CD14-positive monocyte (primary cell): Measurements from ENCODE around the gene TMEM87A. TPM values are rescaled to one million over a fixed set of nuclear protein-coding genes. Genes with fewer than 3 reads are reported as not detected.

Source experiments
- DNase-seq, 3 donors: peaks; one replicate each; pipeline ENCODE4 v3.0.0-alpha.2; 2011 to 2022
- H2AFZ ChIP-seq: 2 replicates; pipeline ENCODE4 v1.6.0; 2012; ENCODE audit warnings: mild to moderate bottlenecking, low read depth, low read length, inconsistent platforms; ENCODE audit not compliant: insufficient read depth, poor library complexity, severe bottlenecking
- H3K27ac ChIP-seq, 2 donors: 1 replicate in 1 of 2; 2 replicates in 1 of 2; pipeline ENCODE4 v1.5.1; 2012 to 2013; ENCODE audit warnings: low read length in 2 of 2, control low read depth in 1 of 2, inconsistent platforms in 1 of 2, low read depth in 1 of 2, mild to moderate bottlenecking in 1 of 2
- H3K27me3 ChIP-seq, 2 donors: one replicate each; pipeline versions ENCODE4 v1.6.0 to v1.6.1; 2011 to 2013; ENCODE audit warnings: low read length in 2 of 2; ENCODE audit not compliant: control insufficient read depth in 2 of 2, insufficient read depth in 2 of 2
- H3K36me3 ChIP-seq, 2 donors: replicated peaks in 1 of 2; 1 replicate in 1 of 2; 2 replicates in 1 of 2; pipeline versions ENCODE4 v1.5.1 to v1.6.1; 2012 to 2013; ENCODE audit warnings: low read length in 2 of 2, control low read depth in 1 of 2, inconsistent platforms in 1 of 2, mild to moderate bottlenecking in 1 of 2; ENCODE audit not compliant: insufficient read depth in 2 of 2, control insufficient read depth in 1 of 2
- H3K4me1 ChIP-seq, 2 donors: 1 replicate in 1 of 2; 2 replicates in 1 of 2; pipeline versions ENCODE4 v1.5.1 to v1.6.1; 2012 to 2013; ENCODE audit warnings: low read length in 2 of 2, control low read depth in 1 of 2, inconsistent platforms in 1 of 2, mild to moderate bottlenecking in 1 of 2, moderate library complexity in 1 of 2; ENCODE audit not compliant: insufficient read depth in 2 of 2, control insufficient read depth in 1 of 2
- H3K4me2 ChIP-seq: replicated peaks from 2 replicates; pipeline ENCODE3; 2012; ENCODE audit warnings: low read length, moderate library complexity, mild to moderate bottlenecking; ENCODE audit not compliant: poor library complexity, severe bottlenecking; ENCODE audit errors: extremely low read depth
- H3K4me3 ChIP-seq, 3 experiments: fragments of 200-600 bp in 1 of 3; sonication (generic) in 1 of 3; replicated peaks in 1 of 3; 1 replicate in 2 of 3; 2 replicates in 1 of 3; pipeline ENCODE4 v1.5.1; 2011 to 2013; ENCODE audit warnings: low read length in 3 of 3, mild to moderate bottlenecking in 3 of 3, control low read depth in 2 of 3, low read depth in 2 of 3, inconsistent platforms in 1 of 3, moderate library complexity in 1 of 3
- H3K79me2 ChIP-seq: 2 replicates; pipeline ENCODE4 v1.6.0; 2012; ENCODE audit warnings: mild to moderate bottlenecking, control low read depth, inconsistent platforms, low read length, moderate library complexity; ENCODE audit not compliant: insufficient read depth
- H3K9ac ChIP-seq: 2 replicates; pipeline ENCODE4 v1.6.0; 2017; ENCODE audit warnings: low read length, mild to moderate bottlenecking; ENCODE audit not compliant: insufficient read depth, poor library complexity, severe bottlenecking
- H3K9me3 ChIP-seq, 2 donors: replicated peaks in 1 of 2; 1 replicate in 1 of 2; 2 replicates in 1 of 2; pipeline versions ENCODE4 v1.5.1 to v1.6.1; 2012 to 2013; ENCODE audit warnings: low read length in 2 of 2, control low read depth in 1 of 2; ENCODE audit not compliant: control insufficient read depth in 1 of 2, insufficient read depth in 1 of 2
- H4K20me1 ChIP-seq: 2 replicates; pipeline ENCODE4 v1.6.0; 2012; ENCODE audit warnings: mild to moderate bottlenecking, low read length, control low read depth, moderate library complexity; ENCODE audit not compliant: insufficient read depth
- H3K27ac Mint-ChIP-seq, 7 donors: one replicate each; pipeline ENCODE4 v1.8.0; 2020; ENCODE audit warnings: mild to moderate bottlenecking in 7 of 7, mixed read lengths in 7 of 7, moderate library complexity in 6 of 7, inconsistent platforms in 2 of 7
- H3K27me3 Mint-ChIP-seq, 3 donors: one replicate each; pipeline ENCODE4 v1.8.0; 2021 to 2022; ENCODE audit warnings: low read depth in 3 of 3, mild to moderate bottlenecking in 3 of 3, mixed read lengths in 3 of 3, moderate library complexity in 3 of 3, inconsistent platforms in 1 of 3
- H3K36me3 Mint-ChIP-seq, 2 donors: one replicate each; pipeline ENCODE4 v1.8.0; 2020; ENCODE audit warnings: mixed read lengths in 2 of 2, inconsistent platforms in 1 of 2, mild to moderate bottlenecking in 1 of 2
- H3K4me1 Mint-ChIP-seq: one replicate; pipeline ENCODE4 v1.8.0; 2020; ENCODE audit warnings: mild to moderate bottlenecking, mixed read lengths
- H3K4me3 Mint-ChIP-seq, 2 donors: one replicate each; pipeline ENCODE4 v1.8.0; 2020; ENCODE audit warnings: mild to moderate bottlenecking in 2 of 2, mixed read lengths in 2 of 2, moderate library complexity in 1 of 2
- H3K9me3 Mint-ChIP-seq, 7 donors: one replicate each; pipeline ENCODE4 v1.8.0; 2020 to 2022; ENCODE audit warnings: mixed read lengths in 7 of 7, mild to moderate bottlenecking in 6 of 7, moderate library complexity in 6 of 7, inconsistent platforms in 2 of 7
- CTCF ChIP-seq: fragments of 200-600 bp; IDR thresholded peaks from one replicate; pipeline ENCODE4 v1.8.0; 2022; ENCODE audit warnings: antibody characterized with exemption, mild to moderate bottlenecking
- WGBS: methylation state at CpG from one replicate; pipeline ENCODE4 v1.1.5; 2013; ENCODE audit warnings: missing lambda C conversion rate; ENCODE audit not compliant: insufficient coverage; 5-methylcytosine and 5-hydroxymethylcytosine counted together
- intact Hi-C, 2 donors: fragments of 100-400 bp; cut with micrococcal nuclease; formaldehyde crosslinking; loops; one replicate each; pipeline versions ENCODE4 v1.15.0 to v1.15.1; 2023
- polyA plus RNA-seq, 3 donors: library from polyadenylated mRNA; depleted of rRNA in 1 of 3; unstranded in 2 of 3; stranded (reverse) in 1 of 3; fragments of 300-500 nt in 2 of 3; fragments of >200 nt in 1 of 3; fragmentation: Illumina TruSeq in 2 of 3; gene quantifications; 1 replicate in 2 of 3; 2 replicates in 1 of 3; pipeline ENCODE4 v1.2.3, GENCODE V29; 2012 to 2021

The TMEM87A gene
- polyA plus RNA-seq, 3 donors: 24.4 to 49.4 (median 39.3) TPM

- intact Hi-C loops: no loop called here
- Histone ChIP-seq H3K4me2 (no peak overlapping the region), H3K4me3 (no peak overlapping the region), H4K20me1 (peaks cover 68% of the 10 kb centered on the region), H3K9ac (no peak overlapping the region), H3K4me1 (peaks cover 9 to 12% of the 10 kb centered on the region in 2 donors), H3K27me3 (no peaks in the 10 kb centered on the region), H2AFZ (no peak overlapping the region), H3K27ac (no peak overlapping the region), H3K79me2 (peaks cover 77% of the 10 kb centered on the region), H3K36me3 (peaks cover 30 to 47% of the 10 kb centered on the region in 2 donors), H3K9me3 (no peaks in the 10 kb centered on the region)
- no peak for TF ChIP-seq CTCF
- Mint-ChIP-seq H3K36me3 (peaks cover 31 to 52% of the 10 kb centered on the region in 2 donors), H3K4me3 (no peak overlapping the region), H3K4me1 (peaks cover 28% of the 10 kb centered on the region), H3K27me3 (peaks cover 0 to under 1% (median 0%) of the 10 kb centered on the region in 3 donors), H3K9me3 (no peaks in the 10 kb centered on the region), H3K27ac (peak overlapping the region in 4 of 7 donors; percentile 7 to 74 (median 44))
- DNase-seq: no peak
- 50% methylated on average over 2 of the region's 2 CpGs for WGBS
Measured at GRCh38 chr15:42202653-42203052, 70.6 kb downstream of the TMEM87A start.

GRCh38 chr15:42201801-42202200, 71.4 kb downstream of the TMEM87A start:
- Histone ChIP-seq H4K20me1 (peaks cover 66% of the 10 kb centered on the region), H3K36me3 (peaks cover 35 to 52% of the 10 kb centered on the region in 2 donors), H3K27me3 (no peaks in the 10 kb centered on the region), H3K79me2 (peaks cover 75% of the 10 kb centered on the region), H3K27ac (no peak overlapping the region), H3K9me3 (no peaks in the 10 kb centered on the region), H3K9ac (no peak overlapping the region), H3K4me1 (peaks cover under 1 to 4% of the 10 kb centered on the region in 2 donors), H3K4me3 (no peak overlapping the region), H3K4me2 (no peak overlapping the region), H2AFZ (no peak overlapping the region)
- H3K27ac Mint-ChIP-seq: no peak overlapping the region
- H3K27me3 Mint-ChIP-seq: peaks cover 0 to 2% (median 0%) of the 10 kb centered on the region in 3 donors
- no CpG with 5 or more reads among the region's 1 CpG for WGBS
- H3K36me3 Mint-ChIP-seq: peaks cover 36 to 60% of the 10 kb centered on the region in 2 donors
- intact Hi-C loops: no loop called here
- H3K4me1 Mint-ChIP-seq: peaks cover 19% of the 10 kb centered on the region
- no peak overlapping the region for H3K4me3 Mint-ChIP-seq
- TF ChIP-seq CTCF: no peak
- peaks cover 0 to 3% (median 1%) of the 10 kb centered on the region in 7 donors for H3K9me3 Mint-ChIP-seq
- DNase-seq: no peak
